OCI-LY1 (cell line): ENCODE measurements around the gene UBE2G2.

Experiments
- H2AFZ ChIP-seq: fragments of 200-600 bp; sonication (generic), shearing (Covaris generic); 2 replicates; pipeline ENCODE4 v1.6.0; 2014; ENCODE audit warnings: antibody characterized with exemption, mild to moderate bottlenecking, low read length
- H3F3A ChIP-seq: fragments of 200-600 bp; sonication (generic), shearing (Covaris generic); 2 replicates; pipeline ENCODE4 v1.6.0; 2014; ENCODE audit warnings: mild to moderate bottlenecking, antibody characterized with exemption, low read length, moderate library complexity; ENCODE audit not compliant: insufficient read depth
- H3K27ac ChIP-seq: fragments of 200-600 bp; sonication (generic); 2 replicates; pipeline ENCODE4 v1.5.1; 2014; ENCODE audit warnings: low read length, mixed run types, mild to moderate bottlenecking, low read depth; ENCODE audit not compliant: poor library complexity, severe bottlenecking
- H3K27me3 ChIP-seq: fragments of 200-600 bp; sonication (generic); 2 replicates; pipeline ENCODE4 v1.6.0; 2014; ENCODE audit warnings: antibody characterized with exemption, mild to moderate bottlenecking, low read length, moderate library complexity; ENCODE audit not compliant: insufficient read depth
- H3K36me3 ChIP-seq: fragments of 200-600 bp; sonication (generic); 2 replicates; pipeline ENCODE4 v1.6.1; 2014; ENCODE audit warnings: mild to moderate bottlenecking, antibody characterized with exemption, low read length, moderate library complexity, mixed read lengths; ENCODE audit not compliant: insufficient read depth
- H3K4me1 ChIP-seq: fragments of 200-600 bp; sonication (generic); 2 replicates; pipeline ENCODE4 v1.5.1; 2014; ENCODE audit warnings: mild to moderate bottlenecking, low read length, moderate library complexity; ENCODE audit not compliant: insufficient read depth, severe bottlenecking
- H3K4me2 ChIP-seq: fragments of 200-600 bp; sonication (generic), shearing (Covaris generic); 2 replicates; pipeline ENCODE4 v1.6.1; 2014; ENCODE audit warnings: low read length
- H3K4me3 ChIP-seq: fragments of 200-600 bp; sonication (generic); 2 replicates; pipeline ENCODE4 v1.5.1; 2014; ENCODE audit warnings: low read length, low read depth, mild to moderate bottlenecking, mixed read lengths; ENCODE audit not compliant: poor library complexity, severe bottlenecking
- H3K79me2 ChIP-seq: fragments of 200-600 bp; shearing (Covaris generic); 2 replicates; pipeline ENCODE4 v1.6.1; 2016; ENCODE audit warnings: mixed run types, low read length, mixed read lengths; ENCODE audit not compliant: insufficient read depth
- H3K9ac ChIP-seq: fragments of 200-600 bp; sonication (generic), shearing (Covaris generic); 2 replicates; pipeline ENCODE4 v1.6.1; 2014; ENCODE audit warnings: mild to moderate bottlenecking, low read length, mixed read lengths
- H3K9me2 ChIP-seq: fragments of 200-600 bp; sonication (generic), shearing (Covaris generic); 2 replicates; pipeline ENCODE4 v1.6.1; 2014; ENCODE audit warnings: low read depth, mild to moderate bottlenecking, low read length, mixed read lengths
- H3K9me3 ChIP-seq: fragments of 200-600 bp; shearing (Covaris generic); 2 replicates; pipeline ENCODE4 v1.6.1; 2014; ENCODE audit warnings: low read length, mixed read lengths
- H4K20me1 ChIP-seq: fragments of 200-600 bp; sonication (generic), shearing (Covaris generic); 2 replicates; pipeline ENCODE4 v1.6.0; 2016; ENCODE audit warnings: mild to moderate bottlenecking, low read length; ENCODE audit not compliant: insufficient read depth
- EZH2 ChIP-seq: fragments of 200-600 bp; sonication (generic), shearing (Covaris generic); IDR thresholded peaks from 2 replicates; pipeline ENCODE4 v1.8.0; 2017; ENCODE audit warnings: borderline replicate concordance, mixed run types, mild to moderate bottlenecking, antibody characterized with exemption, low read length, moderate library complexity, mixed read lengths
- TF ChIP-seq, protein P1 (sequence below): fragments of 200-600 bp; sonication (generic), shearing (Covaris generic); IDR thresholded peaks from 2 replicates; pipeline ENCODE4 v1.5.1; 2017; ENCODE audit warnings: mild to moderate bottlenecking, antibody characterized with exemption, low read length, moderate library complexity, mixed read lengths

UBE2G2 gene

GRCh38 chr21:44817506-44817880 lies 15.9 kb upstream of the UBE2G2 start:
- H3F3A ChIP-seq: no peaks in the 10 kb centered on the region
- no peak overlapping the region for H2AFZ ChIP-seq
- H3K27ac ChIP-seq: no peak overlapping the region
- peaks cover 33% of the 10 kb centered on the region for H3K79me2 ChIP-seq
- H3K9ac ChIP-seq: peak overlapping the region; percentile 76; the same call in 1 of the 2 replicates
- H3K27me3 ChIP-seq: no peaks in the 10 kb centered on the region
- H3K4me1 ChIP-seq: peaks cover 25% of the 10 kb centered on the region
- peaks cover 6% of the 10 kb centered on the region; the same call in 1 of the 2 replicates for H3K36me3 ChIP-seq
- no peaks in the 10 kb centered on the region for H4K20me1 ChIP-seq
- no peaks in the 10 kb centered on the region for H3K9me2 ChIP-seq
- peaks cover 7% of the 10 kb centered on the region; the same call in 1 of the 2 replicates for H3K9me3 ChIP-seq
- peak overlapping the region; percentile 75 for H3K4me3 ChIP-seq
- TF ChIP-seq EZH2: no peak
- TF ChIP-seq, protein P1, sequence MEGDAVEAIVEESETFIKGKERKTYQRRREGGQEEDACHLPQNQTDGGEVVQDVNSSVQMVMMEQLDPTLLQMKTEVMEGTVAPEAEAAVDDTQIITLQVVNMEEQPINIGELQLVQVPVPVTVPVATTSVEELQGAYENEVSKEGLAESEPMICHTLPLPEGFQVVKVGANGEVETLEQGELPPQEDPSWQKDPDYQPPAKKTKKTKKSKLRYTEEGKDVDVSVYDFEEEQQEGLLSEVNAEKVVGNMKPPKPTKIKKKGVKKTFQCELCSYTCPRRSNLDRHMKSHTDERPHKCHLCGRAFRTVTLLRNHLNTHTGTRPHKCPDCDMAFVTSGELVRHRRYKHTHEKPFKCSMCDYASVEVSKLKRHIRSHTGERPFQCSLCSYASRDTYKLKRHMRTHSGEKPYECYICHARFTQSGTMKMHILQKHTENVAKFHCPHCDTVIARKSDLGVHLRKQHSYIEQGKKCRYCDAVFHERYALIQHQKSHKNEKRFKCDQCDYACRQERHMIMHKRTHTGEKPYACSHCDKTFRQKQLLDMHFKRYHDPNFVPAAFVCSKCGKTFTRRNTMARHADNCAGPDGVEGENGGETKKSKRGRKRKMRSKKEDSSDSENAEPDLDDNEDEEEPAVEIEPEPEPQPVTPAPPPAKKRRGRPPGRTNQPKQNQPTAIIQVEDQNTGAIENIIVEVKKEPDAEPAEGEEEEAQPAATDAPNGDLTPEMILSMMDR: no peak
- H3K4me2 ChIP-seq: peak overlapping the region; percentile 83

GRCh38 chr21:44816761-44817505 lies 15.3 kb upstream of the UBE2G2 start:
- no peaks in the 10 kb centered on the region for H4K20me1 ChIP-seq
- peak overlapping the region; percentile 59; the same call in 1 of the 2 replicates for H3K9ac ChIP-seq
- TF ChIP-seq EZH2: no peak
- TF ChIP-seq, protein P1: no peak

GRCh38 chr21:44815852-44816628 lies 14.4 kb upstream of the UBE2G2 start:
- Histone ChIP-seq H3F3A (no peaks in the 10 kb centered on the region), H3K79me2 (peaks cover 33% of the 10 kb centered on the region), H3K4me1 (peaks cover 25% of the 10 kb centered on the region), H3K36me3 (peaks cover 6% of the 10 kb centered on the region; the same call in 1 of the 2 replicates), H3K9ac (peak overlapping the region; percentile 27; the same call in 1 of the 2 replicates), H3K9me2 (no peaks in the 10 kb centered on the region), H3K27me3 (no peaks in the 10 kb centered on the region), H3K4me3 (no peak overlapping the region), H3K27ac (no peak overlapping the region), H3K4me2 (no peak overlapping the region), H4K20me1 (no peaks in the 10 kb centered on the region), H3K9me3 (peaks cover 7% of the 10 kb centered on the region; the same call in 1 of the 2 replicates), H2AFZ (no peak overlapping the region)
- TF ChIP-seq, protein P1: no peak
- no peak for TF ChIP-seq EZH2

More at GRCh38 chr21:44816761-44817505, 15.3 kb upstream of the UBE2G2 start:
- H3K27ac ChIP-seq: no peak overlapping the region
- peaks cover 25% of the 10 kb centered on the region for H3K4me1 ChIP-seq
- no peaks in the 10 kb centered on the region for H3K9me2 ChIP-seq
- no peaks in the 10 kb centered on the region for H3F3A ChIP-seq
- H2AFZ ChIP-seq: no peak overlapping the region
- H3K9me3 ChIP-seq: peaks cover 7% of the 10 kb centered on the region; the same call in 1 of the 2 replicates
- peak overlapping the region; percentile 83 for H3K4me2 ChIP-seq
- H3K79me2 ChIP-seq: peaks cover 33% of the 10 kb centered on the region
- peaks cover 6% of the 10 kb centered on the region; the same call in 1 of the 2 replicates for H3K36me3 ChIP-seq
- H3K4me3 ChIP-seq: peak overlapping the region; percentile 75
- H3K27me3 ChIP-seq: no peaks in the 10 kb centered on the region
